ENCODE data around the gene NMNAT3.

DNA sequence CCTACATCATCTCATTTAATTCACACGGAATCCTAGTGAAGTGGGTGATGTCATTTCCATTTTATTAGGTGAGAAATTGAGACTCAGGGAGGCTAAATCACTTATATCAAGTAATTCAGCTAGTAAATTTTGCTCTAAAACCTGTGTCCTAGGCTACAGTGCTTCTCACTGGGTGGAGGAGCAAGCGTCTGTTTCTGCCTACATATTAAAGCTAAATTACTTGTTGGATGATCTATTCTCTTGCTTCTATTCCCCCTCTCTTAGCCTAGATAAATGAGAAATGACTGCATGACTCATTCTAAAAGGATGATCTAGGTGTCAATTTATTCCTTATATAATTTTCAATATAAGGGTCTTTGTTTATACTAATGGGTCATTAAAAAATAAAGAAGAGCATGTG is 100.4 kb downstream of the NMNAT3 start:
- TF ChIP-seq EZH2phosphoT487 (IDR thresholded peaks at IDR 0.05; ENCODE audit: insufficient read depth, low read depth): no peak
- TF ChIP-seq EZH2 (IDR thresholded peaks at IDR 0.05; ENCODE audit: insufficient read depth, poor library complexity, severe bottlenecking): no peak
